Measurements from ENCODE around the gene TMEM30A.

GRCh38 chr6:75280131-75280855 is 4.3 kb downstream of the TMEM30A start:
- TF ChIP-seq POLR2A (IDR thresholded peaks at IDR 0.05; ENCODE audit: low read depth, low read length) (no peak), CTCF (IDR thresholded peaks at IDR 0.05; ENCODE audit: extremely low read depth in 1 of 2, insufficient read depth in 1 of 2, low read depth in 1 of 2, low read length in 2 of 2) (no peak), EZH2 (IDR thresholded peaks at IDR 0.05; ENCODE audit: borderline replicate concordance, low read depth, low read length, severe bottlenecking) (no peak), JUN (IDR thresholded peaks at IDR 0.05; ENCODE audit: borderline replicate concordance, insufficient read depth, insufficient read length, low read depth) (no peak)

Measured in endothelial cell of umbilical vein (primary cell).